Pancreas (tissue), 10 donors: Measurements from ENCODE around the gene TREM2. TPM values are rescaled to one million over a fixed set of nuclear protein-coding genes. Genes with fewer than 3 reads are reported as not detected.
A peak's percentile ranks its signal among the peaks of the same experiment; 100 is the strongest.

Source experiments
- ATAC-seq, 4 donors: fragments of 200-7000 bp; cut with Tn5 transposase; one replicate each; pipeline versions ENCODE4 v1.8.0 to v1.9.1; 2020; ENCODE audit warnings: mild to moderate bottlenecking in 4 of 4, moderate library complexity in 4 of 4
- DNase-seq, 6 donors: peaks; one replicate each; pipeline ENCODE4 v3.0.0-alpha.2; 2020
- FAIRE-seq: peaks from 2 replicates; lab custom pipeline; 2012; peaks lifted over from hg19 to GRCh38; lab: Jason Lieb, UNC
- H3K27ac ChIP-seq, 4 donors: fragments of 200-600 bp; sonication (generic); 1 replicate in 3 of 4; 2 replicates in 1 of 4; pipeline versions ENCODE4 v1.5.0 to v1.8.0; 2020
- H3K27me3 ChIP-seq, 4 donors: fragments of 200-600 bp; one replicate each; pipeline ENCODE4 v1.8.0; 2021
- H3K36me3 ChIP-seq, 3 donors: fragments of 200-600 bp; sonication (generic) in 1 of 3; one replicate each; pipeline versions ENCODE4 v1.5.0 to v1.8.0; 2020 to 2021
- H3K4me1 ChIP-seq, 3 donors: fragments of 200-600 bp; one replicate each; pipeline ENCODE4 v1.8.0; 2021
- H3K4me3 ChIP-seq, 4 donors: fragments of 200-600 bp; sonication (generic) in 2 of 4; one replicate each; pipeline versions ENCODE4 v1.5.0 to v1.8.0; 2020 to 2021
- H3K9me3 ChIP-seq, 4 donors: fragments of 200-600 bp; one replicate each; pipeline ENCODE4 v1.8.0; 2021
- WGBS, 2 donors: extraction: QIAGEN DNeasy Blood & Tissue Kit; methylation state at CpG; one replicate each; pipeline ENCODE4 v1.1.7; 2013; 5-methylcytosine and 5-hydroxymethylcytosine counted together
- intact Hi-C, 3 donors: fragments of 100-400 bp; cut with DNase I; formaldehyde crosslinking; loops; one replicate each; pipeline versions ENCODE4 v1.11.1 to v1.14.2; 2022
- polyA plus RNA-seq, 2 donors: library from polyadenylated mRNA; stranded (reverse); fragments of 200-250 nt; gene quantifications; one replicate each; pipeline ENCODE4 v1.2.3, GENCODE V29; 2013
- total RNA-seq, 6 donors: library from RNA; stranded (reverse); fragmentation: NEBNext Ultra II Directional in 4 of 6; extraction: Animal tissue kit (Norgen Biotek cat#: 25700) in 4 of 6; gene quantifications; one replicate each; pipeline versions ENCODE4 v1.2.1 to v1.2.4, GENCODE V29; 2021 to 2023
- TF ChIP-seq, protein P1 (sequence below), 4 donors: fragments of 200-600 bp; sonication (generic) in 3 of 4; IDR thresholded peaks; one replicate each; pipeline versions ENCODE4 v1.5.0 to v1.8.0; 2021; ENCODE audit warnings: antibody characterized with exemption in 4 of 4
- donor health status: healthy with polysubstance abuse.
- donor health status: DM: no; HTN: no; CAD: no; lungs with moderate emphysema.
- donor health status: DM: no; HTN: no; CAD: no.
- donor health status: control.
- donor health status: control.
- donor health status: Bipolar disorder and iron deficiency.
- donor health status: DM: yes; HTN: yes; CAD: no.
- donor health status: DM: no; HTN: no; CAD: no.
- donor health status: DM: no; HTN: no; CAD: no.
- donor health status: DM: yes; HTN: yes; CAD: no.

Gene TREM2
- total and polyA plus RNA-seq, 8 donors, result 0.59 to 27.1 (median 2.1) TPM

DNA sequence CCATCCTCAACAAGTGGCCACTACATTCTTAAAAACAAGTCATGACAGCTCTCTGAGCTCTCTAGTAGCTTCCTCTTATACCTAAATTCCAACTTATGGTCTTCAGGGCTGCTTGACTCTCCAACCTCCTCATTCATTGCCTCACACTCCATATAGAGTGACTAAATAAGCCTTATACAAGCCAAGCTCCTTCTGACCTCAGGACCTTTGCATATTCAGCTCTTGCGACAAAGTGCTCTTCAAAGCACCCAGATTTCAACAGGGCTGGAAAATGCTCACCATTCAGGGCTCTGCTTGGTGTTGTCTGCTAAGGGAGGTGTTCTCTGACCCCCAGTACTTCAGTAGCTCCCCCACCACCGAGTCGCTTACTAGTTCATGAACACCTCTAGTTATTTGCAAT, 34.3 kb upstream of the TREM2 start:
- ATAC-seq, result no peak
- FAIRE-seq, result no peak
- Histone ChIP-seq H3K36me3 (no peaks in the 10 kb centered on the region), H3K4me1 (no peaks in the 10 kb centered on the region), H3K4me3 (no peak overlapping the region), H3K9me3 (no peaks in the 10 kb centered on the region), H3K27me3 (no peaks in the 10 kb centered on the region), H3K27ac (no peak overlapping the region)
- 84 to 89% methylated on average over 3 of the region's 3 CpGs for WGBS, 2 donors
- no peak for DNase-seq
- intact Hi-C loops, result no loop called here
- TF ChIP-seq, protein P1, sequence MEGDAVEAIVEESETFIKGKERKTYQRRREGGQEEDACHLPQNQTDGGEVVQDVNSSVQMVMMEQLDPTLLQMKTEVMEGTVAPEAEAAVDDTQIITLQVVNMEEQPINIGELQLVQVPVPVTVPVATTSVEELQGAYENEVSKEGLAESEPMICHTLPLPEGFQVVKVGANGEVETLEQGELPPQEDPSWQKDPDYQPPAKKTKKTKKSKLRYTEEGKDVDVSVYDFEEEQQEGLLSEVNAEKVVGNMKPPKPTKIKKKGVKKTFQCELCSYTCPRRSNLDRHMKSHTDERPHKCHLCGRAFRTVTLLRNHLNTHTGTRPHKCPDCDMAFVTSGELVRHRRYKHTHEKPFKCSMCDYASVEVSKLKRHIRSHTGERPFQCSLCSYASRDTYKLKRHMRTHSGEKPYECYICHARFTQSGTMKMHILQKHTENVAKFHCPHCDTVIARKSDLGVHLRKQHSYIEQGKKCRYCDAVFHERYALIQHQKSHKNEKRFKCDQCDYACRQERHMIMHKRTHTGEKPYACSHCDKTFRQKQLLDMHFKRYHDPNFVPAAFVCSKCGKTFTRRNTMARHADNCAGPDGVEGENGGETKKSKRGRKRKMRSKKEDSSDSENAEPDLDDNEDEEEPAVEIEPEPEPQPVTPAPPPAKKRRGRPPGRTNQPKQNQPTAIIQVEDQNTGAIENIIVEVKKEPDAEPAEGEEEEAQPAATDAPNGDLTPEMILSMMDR (IDR thresholded peaks at IDR 0.05), result no peak

DNA sequence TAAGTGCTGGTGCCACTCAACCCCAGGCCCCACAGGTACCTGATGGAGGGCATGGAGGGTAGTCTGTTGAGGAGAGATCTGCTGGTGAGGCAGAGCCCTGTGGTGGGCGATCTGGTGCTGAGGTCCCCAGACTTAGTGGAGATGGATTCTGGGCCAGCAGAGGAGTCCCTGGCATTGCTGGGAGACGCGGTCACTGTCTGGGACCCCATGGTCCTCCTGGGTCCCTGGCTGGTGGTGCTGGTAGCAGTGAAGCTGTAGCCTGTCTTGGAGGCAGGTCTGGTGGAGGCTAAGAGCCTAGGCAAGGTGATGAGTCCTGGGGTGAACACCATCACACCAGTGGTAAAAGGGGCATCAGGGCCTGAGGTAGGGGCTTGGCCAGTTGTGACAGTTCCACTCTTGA, 31.5 kb upstream of the TREM2 start:
- H3K9me3 ChIP-seq, result no peaks in the 10 kb centered on the region
- intact Hi-C loops, result no loop called here
- H3K27me3 ChIP-seq, result no peaks in the 10 kb centered on the region
- no peak for ATAC-seq
- DNase-seq, result no peak
- no peak overlapping the region for H3K4me3 ChIP-seq
- 74 to 79% methylated on average over 3 of the region's 3 CpGs for WGBS, 2 donors
- no peaks in the 10 kb centered on the region for H3K36me3 ChIP-seq
- H3K4me1 ChIP-seq, result no peaks in the 10 kb centered on the region
- H3K27ac ChIP-seq, result no peak overlapping the region
- TF ChIP-seq, protein P1 (IDR thresholded peaks at IDR 0.05), result no peak
- FAIRE-seq, result no peak

DNA sequence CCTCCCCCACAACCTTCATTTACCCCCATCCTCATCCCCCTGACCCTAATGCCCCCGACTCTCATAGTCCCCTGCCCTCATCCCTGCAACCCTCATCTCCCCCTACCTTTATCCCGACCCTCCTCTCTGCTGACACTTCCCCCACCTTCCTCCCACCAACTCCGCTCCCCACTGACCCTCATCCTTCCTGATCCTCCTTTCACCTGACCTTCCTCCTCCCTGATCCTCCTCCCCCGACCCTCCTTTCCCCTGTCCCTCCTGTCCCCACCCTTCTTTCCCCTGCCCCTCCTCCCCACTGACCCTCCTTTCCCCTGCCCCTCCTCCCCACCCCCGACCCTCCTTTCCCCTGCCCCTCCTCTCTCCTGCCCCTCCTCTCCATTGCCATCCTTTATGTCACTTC, 31.0 kb upstream of the TREM2 start:
- H3K4me3 ChIP-seq, result no peak overlapping the region
- H3K27me3 ChIP-seq, result no peaks in the 10 kb centered on the region
- FAIRE-seq (no peak), DNase-seq (no peak), ATAC-seq (no peak)
- intact Hi-C loops, result no loop called here
- TF ChIP-seq, protein P1 (IDR thresholded peaks at IDR 0.05), result no peak
- no peak overlapping the region for H3K27ac ChIP-seq
- no peaks in the 10 kb centered on the region for H3K9me3 ChIP-seq
- 35 to 38% methylated on average over 5 of the region's 5 CpGs for WGBS, 2 donors
- no peaks in the 10 kb centered on the region for H3K4me1 ChIP-seq
- H3K36me3 ChIP-seq, result no peaks in the 10 kb centered on the region

DNA sequence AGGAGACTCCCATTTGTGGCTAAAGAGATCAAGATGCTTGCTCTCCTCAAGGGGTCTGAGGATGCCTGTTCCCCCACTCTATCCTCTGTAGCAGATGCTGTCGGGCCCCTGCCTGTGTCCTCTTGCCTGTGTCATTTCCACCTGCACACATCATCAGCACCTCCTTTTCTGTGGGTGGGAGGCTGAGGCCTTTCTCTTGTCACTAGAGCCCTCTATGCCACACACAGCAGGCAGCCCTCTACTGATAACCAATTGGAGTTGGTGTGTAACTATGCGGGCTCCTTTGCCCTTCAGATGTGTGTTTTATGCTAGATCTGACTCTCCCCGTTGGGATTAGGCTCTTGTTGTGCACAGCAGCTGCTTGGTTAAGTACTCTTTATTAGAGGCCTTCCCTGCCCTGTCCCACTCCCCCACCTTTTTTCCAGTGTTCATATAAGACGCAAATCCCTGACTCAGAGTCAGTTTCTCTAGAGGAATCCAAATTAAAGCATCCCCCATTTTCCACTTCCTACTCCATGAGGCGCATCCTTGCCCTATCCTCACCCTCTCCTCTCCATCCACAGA, 30.3 kb upstream of the TREM2 start:
- 68 to 70% methylated on average over 5 of the region's 5 CpGs for WGBS, 2 donors
- intact Hi-C loops, result no loop called here
- Histone ChIP-seq H3K27ac (no peak overlapping the region), H3K27me3 (no peaks in the 10 kb centered on the region), H3K36me3 (no peaks in the 10 kb centered on the region), H3K4me1 (no peaks in the 10 kb centered on the region), H3K4me3 (no peak overlapping the region), H3K9me3 (no peaks in the 10 kb centered on the region)
- TF ChIP-seq, protein P1 (IDR thresholded peaks at IDR 0.05), result no peak
- FAIRE-seq, result no peak
- no peak for ATAC-seq
- no peak for DNase-seq

DNA sequence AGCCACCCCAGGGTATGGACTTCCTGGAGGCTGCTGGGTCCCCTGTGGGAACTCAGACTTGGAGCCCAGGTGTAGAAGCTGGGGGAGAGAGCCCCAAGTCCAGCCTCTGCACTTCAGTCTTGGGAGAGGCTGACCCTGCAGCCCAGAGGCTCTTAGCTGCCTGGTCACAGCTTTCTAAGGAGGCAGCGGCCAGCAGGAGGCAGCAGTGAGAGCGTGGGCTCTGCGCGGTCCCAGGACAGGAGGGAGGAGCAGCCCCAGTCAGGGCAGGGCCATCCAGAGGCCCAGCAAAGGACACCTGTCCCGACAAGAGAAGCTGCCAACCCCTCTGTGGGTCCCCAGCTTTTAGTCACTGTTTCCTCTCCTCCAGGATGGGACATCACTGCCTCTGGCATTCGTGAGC, 28.7 kb upstream of the TREM2 start:
- DNase-seq, result peak in 2 of 6 donors; percentile 41 to 67
- no peaks in the 10 kb centered on the region for H3K27me3 ChIP-seq
- no peak overlapping the region for H3K4me3 ChIP-seq
- H3K36me3 ChIP-seq, result no peaks in the 10 kb centered on the region
- no peaks in the 10 kb centered on the region for H3K9me3 ChIP-seq
- H3K4me1 ChIP-seq, result no peaks in the 10 kb centered on the region
- FAIRE-seq, result no peak
- TF ChIP-seq, protein P1 (IDR thresholded peaks at IDR 0.05), result peak in 1 of 4 donors; percentile 40
- WGBS, 2 donors, result 14 to 19% methylated on average over 5 to 6 of the region's 6 CpGs
- intact Hi-C loops, result no loop called here
- ATAC-seq, result peak in 3 of 4 donors; percentile 62 to 90 (median 70)
- H3K27ac ChIP-seq, result no peak overlapping the region
